ENCODE results near the gene SLC2A9. TPM values are rescaled to one million over a fixed set of nuclear protein-coding genes. Genes with fewer than 3 reads are reported as not detected.
A peak's percentile ranks its signal among the peaks of the same experiment; 100 is the strongest.

SLC2A9 gene
- total and polyA plus RNA-seq, 2 of the 13 experiments (the other 11 are each of a cell fraction or from before 2014, with no cell fraction given), result 36.2 to 42.3 TPM

DNA sequence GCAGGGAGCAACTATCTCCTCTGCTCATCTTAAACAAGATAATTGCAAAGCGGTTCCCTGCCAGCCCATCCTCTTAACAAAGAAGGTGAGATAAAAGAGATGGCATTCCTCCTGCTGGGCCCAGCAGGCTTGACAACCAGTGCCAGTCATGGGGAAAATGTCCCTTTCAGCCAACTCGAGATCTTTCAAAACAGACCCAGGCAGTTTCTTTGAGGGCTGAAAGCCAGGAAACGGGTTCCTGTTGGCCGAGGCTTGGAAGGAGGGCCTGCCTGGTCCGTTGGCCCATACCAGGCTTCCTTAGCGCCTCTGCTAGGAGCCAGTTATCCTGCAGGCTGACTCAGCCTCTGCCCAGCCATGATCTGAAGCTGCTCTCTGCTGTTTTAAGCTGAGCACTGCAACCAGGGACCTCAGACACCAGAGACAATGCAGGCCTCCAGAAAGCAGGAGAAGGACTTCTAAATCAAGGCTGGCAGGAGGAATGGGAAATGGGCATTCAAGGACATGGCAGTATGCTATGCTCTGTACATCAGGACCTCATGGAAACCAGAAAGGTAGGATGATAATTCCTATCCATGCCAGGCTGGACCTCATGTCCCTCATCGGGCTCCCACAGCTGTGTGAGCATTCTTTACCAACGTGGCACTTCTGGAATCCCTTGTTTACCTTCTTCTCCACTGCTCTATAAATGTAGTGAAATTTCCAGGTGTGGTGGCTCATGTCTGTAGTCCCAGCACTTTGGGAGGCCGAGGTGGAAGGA is 42.4 kb upstream of the SLC2A9 start (continued):
- TF ChIP-seq, protein P1, sequence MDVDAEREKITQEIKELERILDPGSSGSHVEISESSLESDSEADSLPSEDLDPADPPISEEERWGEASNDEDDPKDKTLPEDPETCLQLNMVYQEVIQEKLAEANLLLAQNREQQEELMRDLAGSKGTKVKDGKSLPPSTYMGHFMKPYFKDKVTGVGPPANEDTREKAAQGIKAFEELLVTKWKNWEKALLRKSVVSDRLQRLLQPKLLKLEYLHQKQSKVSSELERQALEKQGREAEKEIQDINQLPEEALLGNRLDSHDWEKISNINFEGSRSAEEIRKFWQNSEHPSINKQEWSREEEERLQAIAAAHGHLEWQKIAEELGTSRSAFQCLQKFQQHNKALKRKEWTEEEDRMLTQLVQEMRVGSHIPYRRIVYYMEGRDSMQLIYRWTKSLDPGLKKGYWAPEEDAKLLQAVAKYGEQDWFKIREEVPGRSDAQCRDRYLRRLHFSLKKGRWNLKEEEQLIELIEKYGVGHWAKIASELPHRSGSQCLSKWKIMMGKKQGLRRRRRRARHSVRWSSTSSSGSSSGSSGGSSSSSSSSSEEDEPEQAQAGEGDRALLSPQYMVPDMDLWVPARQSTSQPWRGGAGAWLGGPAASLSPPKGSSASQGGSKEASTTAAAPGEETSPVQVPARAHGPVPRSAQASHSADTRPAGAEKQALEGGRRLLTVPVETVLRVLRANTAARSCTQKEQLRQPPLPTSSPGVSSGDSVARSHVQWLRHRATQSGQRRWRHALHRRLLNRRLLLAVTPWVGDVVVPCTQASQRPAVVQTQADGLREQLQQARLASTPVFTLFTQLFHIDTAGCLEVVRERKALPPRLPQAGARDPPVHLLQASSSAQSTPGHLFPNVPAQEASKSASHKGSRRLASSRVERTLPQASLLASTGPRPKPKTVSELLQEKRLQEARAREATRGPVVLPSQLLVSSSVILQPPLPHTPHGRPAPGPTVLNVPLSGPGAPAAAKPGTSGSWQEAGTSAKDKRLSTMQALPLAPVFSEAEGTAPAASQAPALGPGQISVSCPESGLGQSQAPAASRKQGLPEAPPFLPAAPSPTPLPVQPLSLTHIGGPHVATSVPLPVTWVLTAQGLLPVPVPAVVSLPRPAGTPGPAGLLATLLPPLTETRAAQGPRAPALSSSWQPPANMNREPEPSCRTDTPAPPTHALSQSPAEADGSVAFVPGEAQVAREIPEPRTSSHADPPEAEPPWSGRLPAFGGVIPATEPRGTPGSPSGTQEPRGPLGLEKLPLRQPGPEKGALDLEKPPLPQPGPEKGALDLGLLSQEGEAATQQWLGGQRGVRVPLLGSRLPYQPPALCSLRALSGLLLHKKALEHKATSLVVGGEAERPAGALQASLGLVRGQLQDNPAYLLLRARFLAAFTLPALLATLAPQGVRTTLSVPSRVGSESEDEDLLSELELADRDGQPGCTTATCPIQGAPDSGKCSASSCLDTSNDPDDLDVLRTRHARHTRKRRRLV (CRISPR knock-in tag; IDR thresholded peaks at IDR 0.05), result no peak
- TF ChIP-seq LCORL (IDR thresholded peaks at IDR 0.05) (no peak), LCORL (CRISPR knock-in tag; IDR thresholded peaks at IDR 0.05) (no peak; the same call in 1 of the 2 replicates), PRMT3 (CRISPR knock-in tag; IDR thresholded peaks at IDR 0.05; ENCODE audit: borderline replicate concordance, low read depth) (no peak), MIXL1 (CRISPR knock-in tag; IDR thresholded peaks at IDR 0.05) (0 out of 2 replicates have a peak, but pooled peaks have one; percentile 54), SRF (IDR thresholded peaks at IDR 0.05; ENCODE audit: low read depth, low read length) (no peak), ZNF354B (CRISPR knock-in tag; IDR thresholded peaks at IDR 0.05) (no peak), SYNCRIP (IDR thresholded peaks at IDR 0.05; ENCODE audit: insufficient read depth, low read depth, low read length) (no peak), AGO2 (optimal IDR thresholded peaks at IDR 0.05; ENCODE audit: low read depth, low read length) (no peak), ZNF20 (CRISPR knock-in tag; IDR thresholded peaks at IDR 0.05) (no peak), MIER3 (CRISPR knock-in tag; IDR thresholded peaks at IDR 0.05; ENCODE audit: borderline replicate concordance) (no peak), ZNF292 (CRISPR knock-in tag; IDR thresholded peaks at IDR 0.05; ENCODE audit: borderline replicate concordance, low read depth) (no peak), NAIF1 (CRISPR knock-in tag; IDR thresholded peaks at IDR 0.05; ENCODE audit: borderline replicate concordance) (no peak), RXRA (CRISPR knock-in tag; IDR thresholded peaks at IDR 0.05) (peak; percentile 27; the same call in 1 of the 2 replicates), SNAI1 (CRISPR knock-in tag; IDR thresholded peaks at IDR 0.05; ENCODE audit: borderline replicate concordance) (no peak)
- TF ChIP-seq, protein P2, sequence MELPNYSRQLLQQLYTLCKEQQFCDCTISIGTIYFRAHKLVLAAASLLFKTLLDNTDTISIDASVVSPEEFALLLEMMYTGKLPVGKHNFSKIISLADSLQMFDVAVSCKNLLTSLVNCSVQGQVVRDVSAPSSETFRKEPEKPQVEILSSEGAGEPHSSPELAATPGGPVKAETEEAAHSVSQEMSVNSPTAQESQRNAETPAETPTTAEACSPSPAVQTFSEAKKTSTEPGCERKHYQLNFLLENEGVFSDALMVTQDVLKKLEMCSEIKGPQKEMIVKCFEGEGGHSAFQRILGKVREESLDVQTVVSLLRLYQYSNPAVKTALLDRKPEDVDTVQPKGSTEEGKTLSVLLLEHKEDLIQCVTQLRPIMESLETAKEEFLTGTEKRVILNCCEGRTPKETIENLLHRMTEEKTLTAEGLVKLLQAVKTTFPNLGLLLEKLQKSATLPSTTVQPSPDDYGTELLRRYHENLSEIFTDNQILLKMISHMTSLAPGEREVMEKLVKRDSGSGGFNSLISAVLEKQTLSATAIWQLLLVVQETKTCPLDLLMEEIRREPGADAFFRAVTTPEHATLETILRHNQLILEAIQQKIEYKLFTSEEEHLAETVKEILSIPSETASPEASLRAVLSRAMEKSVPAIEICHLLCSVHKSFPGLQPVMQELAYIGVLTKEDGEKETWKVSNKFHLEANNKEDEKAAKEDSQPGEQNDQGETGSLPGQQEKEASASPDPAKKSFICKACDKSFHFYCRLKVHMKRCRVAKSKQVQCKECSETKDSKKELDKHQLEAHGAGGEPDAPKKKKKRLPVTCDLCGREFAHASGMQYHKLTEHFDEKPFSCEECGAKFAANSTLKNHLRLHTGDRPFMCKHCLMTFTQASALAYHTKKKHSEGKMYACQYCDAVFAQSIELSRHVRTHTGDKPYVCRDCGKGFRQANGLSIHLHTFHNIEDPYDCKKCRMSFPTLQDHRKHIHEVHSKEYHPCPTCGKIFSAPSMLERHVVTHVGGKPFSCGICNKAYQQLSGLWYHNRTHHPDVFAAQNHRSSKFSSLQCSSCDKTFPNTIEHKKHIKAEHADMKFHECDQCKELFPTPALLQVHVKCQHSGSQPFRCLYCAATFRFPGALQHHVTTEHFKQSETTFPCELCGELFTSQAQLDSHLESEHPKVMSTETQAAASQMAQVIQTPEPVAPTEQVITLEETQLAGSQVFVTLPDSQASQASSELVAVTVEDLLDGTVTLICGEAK (IDR thresholded peaks at IDR 0.05), result no peak
- TF ChIP-seq, protein P2 (CRISPR knock-in tag; IDR thresholded peaks at IDR 0.05), result no peak

Measured in HepG2 (cell line).